HG02981 (cell line): ENCODE results near the gene PCLAF.
"Not testable (repeated sequence)": the region's sequence is repeated elsewhere in the genome, so short reads cannot be mapped to it uniquely, and the experiment has no call there.

Experiments used
- ATAC-seq: cut with Tn5 transposase; IDR thresholded peaks from one replicate; pipeline ENCODE4 v1.9.1; 2021; ENCODE audit warnings: mild to moderate bottlenecking, moderate library complexity; ENCODE audit not compliant: unreplicated experiment

Gene PCLAF

DNA sequence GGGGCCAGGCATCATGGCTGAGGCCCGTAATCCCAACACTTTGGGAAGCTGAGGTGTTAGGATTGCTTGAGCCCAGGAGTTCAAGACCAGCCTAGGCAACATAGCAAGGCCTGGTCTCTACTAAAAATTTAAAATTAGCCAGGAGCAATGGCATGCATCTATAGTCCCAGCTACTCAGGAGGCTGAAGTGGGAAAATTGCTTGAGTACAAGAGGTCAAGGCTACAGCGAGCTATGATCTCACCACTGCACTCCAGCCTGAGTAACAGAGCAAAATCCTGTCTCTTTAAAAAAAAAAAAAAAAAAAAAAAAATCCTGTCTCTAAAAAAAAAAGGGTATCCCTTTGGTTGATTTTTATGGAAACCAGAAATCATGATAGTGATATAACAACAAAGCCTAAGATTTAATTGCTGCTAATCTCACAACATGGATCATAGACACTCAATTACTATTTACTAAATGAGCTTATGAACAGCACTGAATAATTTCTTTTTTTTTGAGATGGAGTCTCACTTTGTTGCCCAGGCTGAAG lies 12.1 kb downstream of the PCLAF start:
- ATAC-seq = no peak

DNA sequence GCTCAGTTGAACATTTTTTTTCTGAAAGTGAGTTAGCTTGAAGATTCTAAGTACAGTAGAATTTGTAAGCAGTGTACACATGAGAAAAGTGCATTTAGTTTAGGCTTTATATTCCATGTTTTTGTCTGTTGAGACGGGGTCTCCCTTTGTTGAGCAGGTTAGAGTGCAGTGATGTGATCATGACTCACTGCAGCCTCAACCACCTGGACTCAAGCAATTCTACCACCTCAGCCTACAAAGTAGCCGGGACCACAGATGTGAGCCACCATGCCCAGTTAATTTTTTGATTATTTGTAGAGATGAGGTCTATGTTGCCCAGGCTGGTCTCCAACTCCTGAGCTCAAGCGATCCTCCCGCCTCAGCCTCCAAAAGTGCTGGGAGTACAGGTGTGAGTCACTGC lies 20.0 kb downstream of the PCLAF start:
- ATAC-seq = no peak

- no peak for ATAC-seq
Observed at GRCh38 chr15:64356710-64357040, 24.6 kb downstream of the PCLAF start.

DNA sequence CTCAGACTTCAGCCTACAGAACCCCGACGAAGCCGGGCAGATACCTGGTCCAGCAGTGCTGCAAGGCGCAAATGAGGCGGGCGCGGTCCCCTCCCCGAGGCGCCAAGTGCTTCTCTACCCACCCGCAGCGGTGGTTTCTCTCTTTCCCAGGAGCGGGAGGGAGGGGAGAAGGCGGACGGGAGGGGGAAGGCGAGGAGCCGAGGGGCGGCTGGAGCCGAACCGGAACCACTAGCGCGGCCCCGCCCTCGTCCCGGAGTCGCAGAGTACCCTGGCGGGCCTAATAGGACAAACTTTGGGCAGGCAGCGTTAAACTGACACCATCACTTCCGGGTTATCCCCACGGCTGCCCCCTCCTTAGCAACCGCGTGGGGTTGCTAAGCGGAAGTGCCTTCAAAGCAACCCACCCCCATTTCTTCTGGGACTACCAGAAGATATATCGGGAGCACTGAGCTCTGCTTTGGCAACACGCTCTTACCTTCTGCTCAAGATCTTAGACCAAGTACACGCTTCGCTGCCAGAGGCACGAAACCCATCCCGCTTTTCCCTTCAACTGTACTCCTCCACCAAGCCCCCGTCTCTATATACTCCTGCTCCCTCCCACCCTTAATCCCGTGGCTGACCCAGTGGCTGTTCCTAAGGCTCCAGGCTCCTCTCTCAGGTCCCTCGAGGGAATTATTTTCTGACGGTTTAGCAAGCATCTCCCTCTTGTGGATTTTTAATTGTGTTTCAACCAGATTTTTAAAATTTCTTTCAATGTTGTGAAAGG lies 25.1 kb downstream of the PCLAF start, which contains the start of gene CSNK1G1:
Gene CSNK1G1, minus strand, starts transcription at position 230 of the 766 bp plus-strand sequence. CDS start 55,674 bp downstream, outside the sequence.
- peak; percentile 97 for ATAC-seq

- peak; percentile 6 for ATAC-seq
Observed at GRCh38 chr15:64355348-64355943, 25.8 kb downstream of the PCLAF start.

DNA sequence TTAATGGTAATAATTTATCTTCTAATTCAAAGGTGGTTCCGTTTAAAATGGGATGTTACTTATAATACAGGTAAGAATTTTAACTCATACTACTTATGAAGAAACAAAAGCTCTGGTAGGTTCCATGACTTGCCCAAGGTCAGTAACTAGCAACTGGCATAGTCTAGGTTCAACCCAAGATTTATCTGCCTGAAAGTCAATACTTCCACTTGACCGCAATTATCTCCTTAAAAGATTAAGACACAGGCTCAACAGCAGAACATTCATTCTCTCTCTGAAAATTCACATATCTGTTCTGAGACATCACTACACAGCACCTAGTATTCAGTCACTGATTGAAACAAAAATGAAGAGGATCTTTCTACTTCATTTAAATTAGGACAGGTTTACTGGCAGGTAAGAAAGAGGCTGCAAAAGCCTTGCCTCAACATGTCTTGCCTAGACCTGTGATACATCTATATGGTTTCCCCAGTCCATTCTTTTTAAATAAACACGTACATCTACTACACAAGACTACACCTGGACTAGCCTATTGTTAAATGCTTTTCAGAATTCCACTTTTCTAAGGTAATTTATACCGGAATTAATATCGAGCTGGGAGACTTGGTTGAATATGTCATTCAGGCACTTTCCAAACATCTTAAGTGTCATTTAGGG lies 26.4 kb downstream of the PCLAF start:
- ATAC-seq = no peak

- ATAC-seq = no peak
Observed at GRCh38 chr15:64351265-64351664, 30.0 kb downstream of the PCLAF start.

DNA sequence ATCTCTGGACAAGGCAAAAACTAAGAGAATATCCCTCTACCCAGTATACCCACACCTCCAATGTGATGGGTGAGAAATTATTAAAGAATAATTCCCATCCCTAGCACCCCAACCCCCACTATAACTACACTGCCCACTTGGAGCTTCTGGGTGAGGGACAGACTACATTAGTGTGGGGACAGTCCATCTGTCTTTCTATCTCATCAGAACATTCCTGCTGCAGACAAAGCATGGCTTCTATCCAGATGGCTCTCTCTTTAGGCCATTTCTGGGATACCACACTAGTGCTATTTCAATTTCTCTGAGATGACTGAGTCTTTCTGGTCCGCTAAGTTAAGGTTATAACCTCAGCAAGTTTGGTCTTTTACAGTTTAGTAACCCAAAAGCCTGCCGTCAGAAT lies 31.9 kb downstream of the PCLAF start:
- no peak for ATAC-seq

DNA sequence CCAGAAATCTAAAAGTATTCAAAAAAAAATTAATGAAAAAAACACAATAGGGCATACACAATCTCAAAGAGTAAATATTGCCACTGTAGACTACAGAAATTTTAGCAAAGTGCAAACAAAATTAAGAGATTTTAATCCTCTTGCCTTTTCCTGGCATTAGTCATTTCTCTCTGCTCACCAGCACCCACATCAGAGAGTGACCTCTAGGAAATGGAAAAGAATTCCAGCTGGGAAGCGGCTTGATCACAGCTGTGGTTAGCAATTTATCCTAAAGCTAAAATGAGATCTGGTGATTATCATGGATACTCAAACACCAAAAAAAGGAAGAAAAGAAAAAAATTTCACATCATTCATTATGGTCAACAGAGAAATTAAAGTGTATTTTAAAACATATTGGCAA lies 32.8 kb downstream of the PCLAF start:
- ATAC-seq = no peak

DNA sequence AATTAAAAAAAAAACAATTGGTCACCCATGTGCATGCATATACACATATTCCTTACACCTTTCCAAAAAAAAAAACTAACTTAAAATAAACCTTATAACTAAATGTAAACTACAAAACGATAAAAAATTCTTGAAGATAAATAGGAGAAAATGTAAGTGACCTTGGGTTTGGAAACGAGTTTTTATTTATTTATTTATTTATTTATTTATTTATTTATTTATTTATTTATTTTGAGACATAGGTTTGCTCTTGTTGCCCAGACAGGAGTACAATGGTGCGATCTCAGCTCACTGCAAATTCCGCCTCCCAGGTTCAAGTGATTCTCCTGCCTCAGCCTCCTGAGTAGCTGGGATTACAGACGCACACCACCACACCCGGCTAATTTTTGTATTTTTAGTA lies 35.0 kb downstream of the PCLAF start:
- not testable (repeated sequence) for ATAC-seq

- ATAC-seq = no peak
Observed at GRCh38 chr15:64344651-64345294, 36.5 kb downstream of the PCLAF start.

GRCh38 chr15:64343841-64344240 lies 37.4 kb downstream of the PCLAF start:
- no peak for ATAC-seq

- no peak for ATAC-seq
Observed at GRCh38 chr15:64343222-64343621, 38.0 kb downstream of the PCLAF start.

DNA sequence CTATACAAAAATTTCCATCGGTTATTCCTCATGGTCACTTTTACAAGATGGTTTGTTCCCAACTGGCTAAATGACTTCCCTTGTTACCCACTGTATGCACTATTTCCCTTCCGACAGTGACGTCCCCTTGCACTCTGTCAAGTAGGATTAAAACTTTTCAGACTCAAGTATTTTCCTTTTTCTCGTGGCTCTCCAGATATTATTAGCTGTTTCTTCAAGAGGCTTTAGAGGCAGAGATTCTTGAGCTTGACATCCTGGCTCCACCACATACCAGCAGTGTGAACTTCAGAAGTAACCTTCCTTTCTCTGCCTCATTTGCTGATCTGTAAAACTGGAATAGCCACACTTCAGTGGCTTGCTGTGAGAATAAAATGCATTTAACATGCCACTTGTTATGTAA lies 39.3 kb downstream of the PCLAF start:
- no peak for ATAC-seq

DNA sequence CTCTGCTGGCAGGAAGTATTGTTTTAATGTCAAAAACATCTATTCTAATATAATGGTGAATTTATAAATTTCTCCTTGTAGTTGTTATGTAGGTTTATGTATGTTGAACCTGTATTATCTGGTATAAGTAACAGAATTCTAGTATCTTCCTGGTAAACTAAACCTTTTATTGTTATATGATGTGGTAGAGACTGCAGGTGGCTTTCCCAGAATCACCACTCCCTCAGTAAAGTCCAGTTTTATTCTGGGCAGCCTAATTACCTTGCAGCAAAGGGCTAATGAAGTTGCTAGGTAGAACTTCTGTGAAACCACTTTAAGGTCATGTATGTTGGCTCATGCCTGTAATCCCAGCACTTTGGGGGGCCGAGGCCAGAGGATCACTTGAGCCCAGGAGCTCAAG lies 40.9 kb downstream of the PCLAF start:
- ATAC-seq = no peak

DNA sequence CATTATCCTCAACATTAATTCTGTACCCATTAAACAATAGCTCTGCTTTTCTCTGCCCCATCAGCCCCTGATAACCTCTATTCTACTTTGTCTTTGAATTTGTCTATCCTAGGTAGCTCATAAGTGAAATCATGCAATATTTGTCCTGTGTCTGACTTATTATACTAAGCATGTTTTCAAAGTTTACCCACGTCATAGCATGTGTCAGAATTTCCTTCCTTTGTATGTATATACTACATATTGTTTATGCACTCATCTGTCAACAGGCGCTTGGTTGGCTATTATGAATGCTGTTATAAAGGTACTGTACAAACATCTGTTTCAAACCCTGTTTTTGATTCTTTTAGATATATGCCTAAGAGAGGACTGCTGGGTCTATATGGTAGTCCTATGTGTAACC lies 43.5 kb downstream of the PCLAF start:
- ATAC-seq = no peak

GRCh38 chr15:64333986-64334929 lies 47.0 kb downstream of the PCLAF start:
- no peak for ATAC-seq

GRCh38 chr15:64333516-64333915 lies 47.7 kb downstream of the PCLAF start:
- ATAC-seq = no peak

DNA sequence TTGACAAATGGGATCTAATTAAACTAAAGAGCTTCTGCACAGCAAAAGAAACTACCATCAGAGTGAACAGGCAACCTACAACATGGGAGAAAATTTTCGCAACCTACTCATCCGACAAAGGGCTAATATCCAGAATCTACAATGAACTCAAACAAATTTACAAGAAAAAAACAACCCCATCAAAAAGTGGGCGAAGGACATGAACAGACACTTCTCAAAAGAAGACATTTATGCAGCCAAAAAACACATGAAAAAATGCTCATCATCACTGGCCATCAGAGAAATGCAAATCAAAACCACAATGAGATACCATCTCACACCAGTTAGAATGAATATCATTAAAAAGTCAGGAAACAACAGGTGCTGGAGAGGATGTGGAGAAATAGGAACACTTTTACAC lies 49.6 kb downstream of the PCLAF start:
- not testable (repeated sequence) for ATAC-seq

- not testable (repeated sequence) for ATAC-seq
Observed at GRCh38 chr15:64326975-64327374, 54.3 kb downstream of the PCLAF start.
